ENCODE results near the gene GLRX2.
A peak's percentile ranks its signal among the peaks of the same experiment; 100 is the strongest.

The GLRX2 gene

GRCh38 chr1:193103759-193104501 lies 1.3 kb downstream of the GLRX2 start:
- H3K4me1 Mint-ChIP-seq: peaks cover 24% of the 10 kb centered on the region
- peaks cover 20% of the 10 kb centered on the region for H3K27me3 Mint-ChIP-seq
- no peak for DNase-seq
- peaks cover 10% of the 10 kb centered on the region for H3K36me3 Mint-ChIP-seq
- H3K27ac Mint-ChIP-seq: no peak overlapping the region
- CTCF ChIA-PET: interaction anchor here (1.0 kb wide), 2 partner anchors 19 to 85 kb away, joined by 3 to 4 read pairs; no protein-coding TSS in a partner anchor
- no peaks in the 10 kb centered on the region for H3K9me3 Mint-ChIP-seq
- peak overlapping the region; percentile 95 for H3K4me3 Mint-ChIP-seq

DNA sequence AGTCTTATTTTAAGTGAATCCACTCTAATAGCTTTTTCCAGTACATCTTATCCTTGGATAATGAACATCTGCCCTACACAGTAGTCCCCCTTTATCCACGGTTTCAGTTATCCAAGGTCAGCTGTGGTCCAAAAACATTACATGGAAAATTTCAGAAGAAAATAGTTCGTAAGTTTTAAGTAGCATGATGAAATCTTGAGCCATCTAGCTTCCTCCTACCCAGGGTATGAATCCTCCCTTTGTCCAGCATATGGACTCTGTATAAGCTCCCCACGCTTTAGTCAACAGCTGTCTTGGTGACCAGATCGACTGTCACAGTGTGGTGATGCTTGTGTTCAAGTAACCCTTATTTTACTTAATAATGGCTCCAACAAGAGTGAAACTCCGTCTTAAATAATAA lies 2.6 kb downstream of the GLRX2 start:
- H3K9me3 Mint-ChIP-seq: no peaks in the 10 kb centered on the region
- H3K27me3 Mint-ChIP-seq: peaks cover 13% of the 10 kb centered on the region
- H3K4me1 Mint-ChIP-seq: peaks cover 24% of the 10 kb centered on the region
- H3K36me3 Mint-ChIP-seq: peaks cover 10% of the 10 kb centered on the region
- CTCF ChIA-PET: interaction anchor here (1.4 kb wide), 1 partner anchor 9 kb away, joined by 5 read pairs; no protein-coding TSS in a partner anchor
- no peak overlapping the region for H3K27ac Mint-ChIP-seq
- DNase-seq: no peak
- no peak overlapping the region for H3K4me3 Mint-ChIP-seq

- CTCF ChIA-PET: interaction anchor here (1.1 kb wide), 1 partner anchor 8 kb away, joined by 5 read pairs; no protein-coding TSS in a partner anchor
Measured at GRCh38 chr1:193094112-193094511, 11.1 kb downstream of the GLRX2 start.

DNA sequence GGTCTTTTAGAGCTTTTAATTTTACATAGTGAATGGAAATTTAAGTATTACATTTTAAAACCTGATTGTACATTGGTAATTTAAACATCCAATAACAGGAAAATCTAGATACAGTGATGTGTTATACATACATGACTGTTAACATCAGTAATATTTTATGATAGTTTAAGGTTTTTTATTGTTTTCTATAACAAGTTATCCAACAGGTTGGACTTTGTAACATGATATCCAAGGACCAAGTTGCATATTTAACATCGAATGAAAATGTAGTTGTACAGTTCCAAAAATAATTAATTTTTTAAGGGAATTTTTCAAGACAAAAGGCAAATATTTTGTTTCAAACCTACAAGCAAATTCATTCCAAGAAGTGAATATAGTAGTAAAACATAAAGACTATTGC lies 14.3 kb downstream of the GLRX2 start:
- Mint-ChIP-seq H3K36me3 (peaks cover 24% of the 10 kb centered on the region), H3K27me3 (no peaks in the 10 kb centered on the region), H3K4me3 (no peak overlapping the region), H3K4me1 (no peaks in the 10 kb centered on the region), H3K27ac (no peak overlapping the region), H3K9me3 (no peaks in the 10 kb centered on the region)
- CTCF ChIA-PET: no interaction called here
- no peak for DNase-seq

More at GRCh38 chr1:193094112-193094511, 11.1 kb downstream of the GLRX2 start:
- peaks cover 28% of the 10 kb centered on the region for H3K36me3 Mint-ChIP-seq
- no peak overlapping the region for H3K4me3 Mint-ChIP-seq
- H3K27me3 Mint-ChIP-seq: no peaks in the 10 kb centered on the region
- H3K4me1 Mint-ChIP-seq: no peaks in the 10 kb centered on the region
- DNase-seq: no peak
- no peak overlapping the region for H3K27ac Mint-ChIP-seq
- H3K9me3 Mint-ChIP-seq: no peaks in the 10 kb centered on the region

GRCh38 chr1:193087893-193088292 lies 17.3 kb downstream of the GLRX2 start:
- Mint-ChIP-seq H3K27ac (no peak overlapping the region), H3K9me3 (no peaks in the 10 kb centered on the region), H3K27me3 (no peaks in the 10 kb centered on the region), H3K4me1 (no peaks in the 10 kb centered on the region), H3K4me3 (no peak overlapping the region), H3K36me3 (peaks cover 30% of the 10 kb centered on the region)
- CTCF ChIA-PET: no interaction called here
- DNase-seq: no peak

GRCh38 chr1:193086342-193086741 lies 18.9 kb downstream of the GLRX2 start:
- H3K9me3 Mint-ChIP-seq: no peaks in the 10 kb centered on the region
- no peaks in the 10 kb centered on the region for H3K27me3 Mint-ChIP-seq
- CTCF ChIA-PET: no interaction called here
- H3K4me3 Mint-ChIP-seq: no peak overlapping the region
- H3K4me1 Mint-ChIP-seq: no peaks in the 10 kb centered on the region
- no peak for DNase-seq
- H3K36me3 Mint-ChIP-seq: peaks cover 35% of the 10 kb centered on the region
- H3K27ac Mint-ChIP-seq: no peak overlapping the region

DNA sequence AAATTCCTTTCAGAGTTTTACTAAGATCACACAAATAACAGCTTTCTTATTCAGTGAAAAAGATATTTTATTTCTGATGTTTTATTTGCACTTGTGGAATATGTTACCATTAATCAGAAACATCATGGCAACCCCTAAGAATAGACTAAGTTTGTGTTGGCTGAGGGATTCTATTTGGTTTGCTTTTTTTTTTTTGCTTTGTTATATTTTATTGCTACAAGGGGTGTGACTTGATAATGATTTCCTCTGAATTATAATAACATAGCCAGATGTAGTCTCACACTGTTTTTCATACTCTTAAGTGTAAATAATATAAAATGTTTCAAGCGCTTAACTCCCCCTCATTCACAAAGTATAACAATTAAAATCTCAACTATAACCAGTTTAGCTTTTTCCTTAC lies 20.0 kb downstream of the GLRX2 start:
- Mint-ChIP-seq H3K36me3 (peaks cover 37% of the 10 kb centered on the region), H3K4me3 (no peak overlapping the region), H3K27me3 (no peaks in the 10 kb centered on the region), H3K9me3 (no peaks in the 10 kb centered on the region), H3K27ac (no peak overlapping the region), H3K4me1 (no peaks in the 10 kb centered on the region)
- DNase-seq: no peak
- CTCF ChIA-PET: interaction anchor here (0.7 to 0.9 kb wide), 4 partner anchors 16 to 279 kb away, joined by 3 to 4 read pairs (median 3); no protein-coding TSS in a partner anchor

DNA sequence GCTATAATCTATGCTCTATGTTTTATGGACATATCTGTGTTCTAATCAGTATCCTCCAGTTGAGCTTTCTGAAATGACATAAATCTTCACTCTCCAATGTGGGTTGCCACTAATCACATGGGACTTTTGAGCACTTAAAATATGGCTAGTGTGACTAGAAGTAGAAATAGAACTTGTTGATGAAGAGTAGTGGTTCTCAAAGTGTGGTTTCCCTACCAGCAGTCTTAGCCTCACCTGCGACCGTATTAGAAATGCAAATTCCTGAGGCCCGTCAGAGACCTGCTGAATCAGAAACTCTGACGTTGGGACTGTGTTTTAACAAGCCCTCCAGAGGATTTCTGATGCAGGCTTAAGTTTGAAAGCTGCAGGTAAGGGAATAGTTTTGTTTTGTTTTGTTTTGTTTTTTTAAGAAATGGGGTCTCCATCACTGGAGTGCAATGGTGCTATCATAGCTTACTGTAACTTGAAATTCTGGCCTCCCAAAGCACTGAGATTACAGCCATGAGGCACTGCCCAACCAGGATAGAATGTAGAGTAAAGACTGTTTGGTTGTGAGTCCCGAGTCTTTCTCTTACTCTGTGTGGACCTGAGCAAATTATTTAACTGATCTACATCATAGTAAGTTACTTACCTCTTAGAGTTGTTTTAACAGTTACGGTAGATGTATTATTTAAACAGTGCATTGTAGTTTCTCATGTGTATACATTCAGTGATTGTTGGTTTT lies 21.7 kb downstream of the GLRX2 start:
- peaks cover 46% of the 10 kb centered on the region for H3K36me3 Mint-ChIP-seq
- H3K4me3 Mint-ChIP-seq: no peak overlapping the region
- CTCF ChIA-PET: no interaction called here
- H3K4me1 Mint-ChIP-seq: no peaks in the 10 kb centered on the region
- H3K27ac Mint-ChIP-seq: no peak overlapping the region
- no peak for DNase-seq
- H3K9me3 Mint-ChIP-seq: no peaks in the 10 kb centered on the region
- no peaks in the 10 kb centered on the region for H3K27me3 Mint-ChIP-seq

- Mint-ChIP-seq H3K4me3 (no peak overlapping the region), H3K9me3 (peaks cover 3% of the 10 kb centered on the region), H3K36me3 (peaks cover 59% of the 10 kb centered on the region), H3K27me3 (no peaks in the 10 kb centered on the region), H3K4me1 (no peaks in the 10 kb centered on the region), H3K27ac (no peak overlapping the region)
- CTCF ChIA-PET: no interaction called here
- no peak for DNase-seq
Measured at GRCh38 chr1:193079187-193079586, 26.0 kb downstream of the GLRX2 start.

GRCh38 chr1:193077991-193078390 lies 27.2 kb downstream of the GLRX2 start:
- H3K9me3 Mint-ChIP-seq: peaks cover 3% of the 10 kb centered on the region
- H3K4me1 Mint-ChIP-seq: no peaks in the 10 kb centered on the region
- CTCF ChIA-PET: interaction anchor here (1.4 kb wide), 1 partner anchor 45 kb away, joined by 3 read pairs; no protein-coding TSS in a partner anchor
- DNase-seq: no peak
- no peaks in the 10 kb centered on the region for H3K27me3 Mint-ChIP-seq
- H3K36me3 Mint-ChIP-seq: peaks cover 51% of the 10 kb centered on the region
- H3K4me3 Mint-ChIP-seq: no peak overlapping the region
- H3K27ac Mint-ChIP-seq: no peak overlapping the region

DNA sequence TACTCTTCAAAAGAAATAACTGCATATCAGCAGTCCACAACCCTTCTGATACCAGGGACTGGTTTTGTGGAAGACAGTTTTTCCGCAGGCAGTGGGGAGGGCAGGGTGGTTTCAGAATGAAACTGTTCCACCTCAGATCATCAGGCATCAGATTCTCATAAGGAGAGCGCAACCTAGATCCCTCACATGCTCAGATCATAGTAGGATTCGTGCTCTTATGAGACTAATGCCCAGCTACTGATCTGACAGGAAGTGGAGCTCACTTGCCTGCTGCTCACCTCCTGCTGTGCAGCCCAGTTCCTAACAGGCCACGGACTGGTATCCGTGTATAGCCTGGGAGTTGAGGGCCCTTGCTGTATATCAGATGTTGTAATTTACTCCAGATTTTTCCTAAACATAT lies 34.3 kb downstream of the GLRX2 start:
- CTCF ChIA-PET: interaction anchor here (0.6 to 0.8 kb wide), 2 partner anchors 12 to 51 kb away, joined by 3 to 4 read pairs; partner anchors contain the start of genes CDC73, RO60 and UCHL5
- DNase-seq: no peak
- Mint-ChIP-seq H3K9me3 (no peaks in the 10 kb centered on the region), H3K27me3 (no peaks in the 10 kb centered on the region), H3K27ac (peak overlapping the region; percentile 53), H3K4me3 (no peak overlapping the region), H3K4me1 (peaks cover 29% of the 10 kb centered on the region), H3K36me3 (peaks cover 26% of the 10 kb centered on the region)

DNA sequence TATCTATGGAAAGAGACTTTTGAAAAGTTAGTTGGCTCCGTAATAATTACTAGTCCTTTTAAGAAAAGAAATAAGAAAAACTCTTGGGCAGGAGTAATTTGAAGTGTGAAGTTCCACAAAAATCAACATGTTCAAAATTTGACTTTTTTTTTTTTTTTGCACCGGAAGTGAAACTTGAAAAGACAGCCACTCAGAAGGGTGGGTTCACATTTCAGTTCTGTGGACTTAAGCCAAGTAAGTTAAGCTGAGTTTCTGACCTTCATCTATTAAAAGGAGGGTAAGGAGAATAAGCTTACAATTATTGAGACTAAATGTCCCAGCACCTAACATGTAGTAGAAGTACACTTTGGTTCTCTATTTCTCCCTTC lies 34.8 kb downstream of the GLRX2 start:
- CTCF ChIA-PET: no interaction called here
- Mint-ChIP-seq H3K9me3 (no peaks in the 10 kb centered on the region), H3K4me1 (peaks cover 30% of the 10 kb centered on the region), H3K4me3 (no peak overlapping the region), H3K27ac (no peak overlapping the region), H3K36me3 (peaks cover 22% of the 10 kb centered on the region), H3K27me3 (no peaks in the 10 kb centered on the region)
- no peak for DNase-seq

- H3K27ac Mint-ChIP-seq: peak overlapping the region; percentile 46
- no peaks in the 10 kb centered on the region for H3K27me3 Mint-ChIP-seq
- CTCF ChIA-PET: interaction anchor here (0.6 kb wide), 1 partner anchor 50 kb away, joined by 3 read pairs; no protein-coding TSS in a partner anchor
- H3K36me3 Mint-ChIP-seq: peaks cover 19% of the 10 kb centered on the region
- no peak overlapping the region for H3K4me3 Mint-ChIP-seq
- H3K9me3 Mint-ChIP-seq: no peaks in the 10 kb centered on the region
- no peak for DNase-seq
- H3K4me1 Mint-ChIP-seq: peaks cover 30% of the 10 kb centered on the region
Measured at GRCh38 chr1:193069748-193070385, 35.3 kb downstream of the GLRX2 start.

DNA sequence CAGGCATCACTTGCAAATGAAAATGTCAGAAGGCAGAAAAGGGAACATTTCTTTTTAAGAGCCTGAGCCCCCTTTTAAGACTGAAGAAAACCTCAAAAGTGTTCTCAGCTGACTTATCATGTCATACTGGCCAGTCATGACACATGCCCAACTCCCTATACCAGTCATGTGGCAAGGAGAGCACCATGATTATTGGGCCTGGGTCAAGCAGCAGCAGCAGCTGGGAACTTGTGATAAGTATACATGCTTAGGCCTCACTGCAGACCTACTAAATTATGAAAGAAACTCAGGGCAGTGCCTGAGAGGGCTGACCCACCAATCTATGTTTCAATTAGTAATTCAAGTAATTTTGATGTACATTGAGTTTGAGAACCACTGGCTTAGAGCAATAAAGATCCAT lies 37.2 kb downstream of the GLRX2 start:
- Mint-ChIP-seq H3K9me3 (no peaks in the 10 kb centered on the region), H3K36me3 (peaks cover 14% of the 10 kb centered on the region), H3K27me3 (no peaks in the 10 kb centered on the region), H3K4me1 (peaks cover 37% of the 10 kb centered on the region), H3K27ac (no peak overlapping the region), H3K4me3 (no peak overlapping the region)
- no peak for DNase-seq
- CTCF ChIA-PET: no interaction called here

All from activated naive CD4-positive, alpha-beta T cell treated with anti-CD3 and anti-CD28 coated beads, Interleukin-2, amount 10 ng/mL, durations not matched to agents 7 days and 5 days (primary cell).